GM21576 (cell line): ENCODE results near the gene PRSS53.
"Not testable (repeated sequence)": the region's sequence is repeated elsewhere in the genome, so short reads cannot be mapped to it uniquely, and the experiment has no call there.

Experiments
- ATAC-seq: cut with Tn5 transposase; IDR thresholded peaks from one replicate; pipeline ENCODE4 v1.9.1; 2021; ENCODE audit warnings: mild to moderate bottlenecking, moderate library complexity; ENCODE audit not compliant: unreplicated experiment

PRSS53 gene

GRCh38 chr16:31088459-31089183 is at the start of gene PRSS53:
TSS of gene PRSS53 (minus strand) at chr16:31088943. CDS start at chr16:31088809, 134 bp downstream.
- no peak for ATAC-seq

DNA sequence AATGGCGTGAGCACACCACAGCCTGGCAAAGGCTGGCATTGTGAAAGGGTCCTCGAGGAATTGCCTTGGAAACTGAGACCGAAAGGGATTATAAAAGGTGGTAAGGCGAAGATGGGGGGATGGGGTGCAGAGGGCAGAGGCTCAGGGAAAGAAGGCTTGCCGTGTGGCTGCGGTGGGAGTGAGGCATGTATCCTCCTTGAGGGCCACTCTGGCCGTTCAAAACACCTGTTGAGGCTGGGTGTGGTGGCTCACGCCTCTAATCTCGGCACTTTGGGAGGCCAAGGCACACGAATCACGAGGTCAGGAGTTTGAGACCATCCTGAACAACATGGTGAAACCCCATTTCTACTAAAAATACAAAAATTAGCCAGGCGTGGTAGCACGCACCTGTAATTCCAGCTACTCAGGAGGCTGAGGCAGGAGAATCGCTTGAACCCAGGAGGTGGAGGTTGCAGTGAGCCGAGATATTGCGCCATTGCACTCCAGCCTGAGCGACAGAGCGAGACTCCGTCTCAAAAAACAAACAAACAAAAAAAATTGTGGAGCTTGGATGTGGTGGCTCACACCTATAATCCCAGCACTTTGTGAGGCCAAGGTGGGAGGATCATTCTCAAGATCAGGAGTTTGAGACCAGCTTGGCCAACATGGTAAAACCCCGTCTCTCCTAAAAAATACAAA is 48.2 kb upstream of the PRSS53 start:
- not testable (repeated sequence) for ATAC-seq

DNA sequence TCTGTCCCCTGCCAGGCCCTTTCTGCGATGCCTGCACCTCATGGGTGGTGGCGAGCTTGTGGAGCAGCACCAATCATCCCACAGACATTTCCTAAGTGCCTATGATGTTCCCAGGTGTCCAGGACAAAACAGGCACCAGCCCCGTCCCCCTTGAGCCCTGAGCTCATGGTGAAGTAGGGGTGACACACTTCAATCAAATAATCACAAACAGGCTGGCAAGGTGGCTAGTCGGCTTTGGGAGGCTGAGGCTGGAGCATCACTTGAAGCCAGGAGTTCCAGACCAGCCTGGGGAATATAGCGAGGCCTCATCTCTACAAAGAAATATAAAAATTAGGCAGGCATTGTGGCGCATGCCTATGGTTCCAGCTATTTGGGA is 47.5 kb upstream of the PRSS53 start:
- ATAC-seq: no peak

DNA sequence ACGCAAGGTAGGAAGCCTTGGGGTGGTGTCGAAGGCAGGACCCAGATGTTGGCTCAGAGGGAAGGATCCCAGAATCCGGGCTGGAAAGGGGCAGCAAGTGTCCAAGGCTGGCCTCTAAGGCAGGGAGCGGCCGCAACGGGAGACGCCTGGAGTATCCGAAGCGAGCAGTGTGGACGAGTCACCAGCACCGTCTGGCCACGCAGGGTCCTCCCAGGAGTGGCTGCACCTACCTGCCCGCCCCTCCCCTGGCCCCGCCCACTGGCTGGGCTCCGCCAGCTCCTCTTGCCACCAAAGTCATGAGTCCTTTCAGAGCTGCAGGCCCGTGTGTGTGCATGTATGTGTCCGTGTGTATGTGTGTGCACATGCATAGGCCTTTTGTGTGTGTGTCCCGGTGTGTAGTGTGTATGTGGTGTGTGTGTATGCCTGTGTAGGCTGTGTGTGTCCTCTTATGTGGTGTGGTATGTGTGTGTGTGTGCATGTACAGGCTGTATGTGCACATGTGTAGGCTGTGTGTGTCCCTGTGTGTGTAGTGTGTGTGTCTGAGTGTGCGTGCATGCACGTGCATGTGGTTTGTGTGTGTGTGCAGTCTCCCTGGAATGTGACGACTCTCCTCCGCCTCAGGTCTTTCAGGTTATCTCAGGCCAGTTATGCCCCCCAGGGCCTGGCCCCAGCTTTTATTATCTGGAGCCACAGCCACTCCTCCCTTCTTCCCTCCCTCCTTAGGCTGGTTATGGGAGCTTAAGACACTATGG is 47.0 kb upstream of the PRSS53 start, which contains the start of gene PRSS8:
PRSS8 (minus strand) TSS at position 193 of the 752 bp plus-strand sequence. CDS start 229 bp downstream, outside the sequence.
- no peak for ATAC-seq

DNA sequence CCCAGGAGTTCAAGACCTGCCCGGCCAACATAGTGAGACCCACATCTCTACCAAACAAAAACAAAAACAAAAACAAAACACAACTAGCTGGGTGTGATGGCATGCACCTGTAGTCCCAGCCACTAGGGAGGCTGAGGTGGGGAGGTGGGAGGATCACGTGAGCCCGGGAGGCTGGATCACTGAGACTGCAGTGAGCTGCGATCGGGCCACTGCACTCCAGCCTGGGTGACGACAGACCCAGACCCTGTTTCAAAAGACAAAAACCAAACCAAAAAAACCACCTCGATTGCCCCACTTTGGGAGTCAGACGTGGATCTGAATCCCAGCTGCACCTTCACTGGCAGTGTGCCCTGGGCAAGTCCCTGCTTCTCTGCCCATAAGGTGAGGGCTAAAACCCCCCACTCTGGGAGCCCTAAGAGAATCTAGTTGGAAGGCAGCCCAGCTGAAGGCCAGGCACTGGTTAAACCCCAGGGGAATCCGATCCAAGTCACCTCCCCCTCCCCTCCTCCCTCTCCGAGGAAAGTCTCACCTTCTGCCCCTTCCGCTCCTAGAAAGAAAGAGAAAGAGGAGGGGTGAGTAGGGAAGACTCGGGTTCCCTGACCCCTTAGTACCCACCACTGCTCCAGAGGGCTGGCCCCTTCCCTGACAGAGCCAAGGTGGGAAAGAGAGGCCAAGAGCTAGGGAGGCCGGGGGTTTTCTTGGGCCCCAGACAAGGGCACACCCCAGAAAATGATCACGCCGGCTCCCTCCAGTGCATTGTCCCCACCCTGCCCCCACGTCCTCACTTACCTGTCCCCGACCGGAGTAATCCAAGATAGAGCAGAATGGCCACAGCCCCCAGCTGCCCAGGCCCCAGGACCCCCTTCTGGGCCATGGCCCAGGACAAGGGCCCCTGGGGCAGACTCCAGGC is 46.1 kb upstream of the PRSS53 start:
- no peak for ATAC-seq

DNA sequence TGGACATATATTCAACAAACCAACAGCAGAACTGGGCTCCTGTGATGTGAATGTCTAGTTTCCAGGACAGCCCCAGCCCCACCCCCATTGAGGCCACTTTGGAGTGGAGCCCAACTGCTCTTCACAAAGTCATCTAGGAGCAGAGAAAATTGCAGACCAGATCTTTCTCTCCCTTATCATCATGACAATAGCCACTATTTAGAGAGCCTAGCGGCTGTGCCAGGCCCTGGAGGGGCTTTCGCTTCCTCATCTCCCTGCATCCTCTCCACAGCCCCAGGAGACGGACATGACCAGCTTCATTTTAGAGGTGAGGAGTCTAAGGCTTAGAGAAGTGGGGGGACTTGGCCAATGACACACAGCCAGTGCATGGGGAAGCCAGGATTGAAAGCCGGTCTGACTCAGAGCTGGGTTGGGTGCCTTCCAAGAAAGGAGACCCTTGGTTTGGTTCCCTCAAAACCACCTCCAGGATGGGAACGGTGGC is 45.4 kb upstream of the PRSS53 start:
- no peak for ATAC-seq

GRCh38 chr16:31133046-31133501 is 44.3 kb upstream of the PRSS53 start:
- no peak for ATAC-seq

GRCh38 chr16:31132303-31132979 is 43.7 kb upstream of the PRSS53 start:
- no peak for ATAC-seq

- no peak for ATAC-seq
These were observed 43.1 kb upstream of the PRSS53 start for GRCh38 chr16:31131841-31132271.

- no peak for ATAC-seq
These were observed 42.7 kb upstream of the PRSS53 start for GRCh38 chr16:31131416-31131815.

- no peak for ATAC-seq
These were observed 42.2 kb upstream of the PRSS53 start for GRCh38 chr16:31130899-31131298.

GRCh38 chr16:31130336-31130891 is 41.7 kb upstream of the PRSS53 start:
- ATAC-seq: no peak

DNA sequence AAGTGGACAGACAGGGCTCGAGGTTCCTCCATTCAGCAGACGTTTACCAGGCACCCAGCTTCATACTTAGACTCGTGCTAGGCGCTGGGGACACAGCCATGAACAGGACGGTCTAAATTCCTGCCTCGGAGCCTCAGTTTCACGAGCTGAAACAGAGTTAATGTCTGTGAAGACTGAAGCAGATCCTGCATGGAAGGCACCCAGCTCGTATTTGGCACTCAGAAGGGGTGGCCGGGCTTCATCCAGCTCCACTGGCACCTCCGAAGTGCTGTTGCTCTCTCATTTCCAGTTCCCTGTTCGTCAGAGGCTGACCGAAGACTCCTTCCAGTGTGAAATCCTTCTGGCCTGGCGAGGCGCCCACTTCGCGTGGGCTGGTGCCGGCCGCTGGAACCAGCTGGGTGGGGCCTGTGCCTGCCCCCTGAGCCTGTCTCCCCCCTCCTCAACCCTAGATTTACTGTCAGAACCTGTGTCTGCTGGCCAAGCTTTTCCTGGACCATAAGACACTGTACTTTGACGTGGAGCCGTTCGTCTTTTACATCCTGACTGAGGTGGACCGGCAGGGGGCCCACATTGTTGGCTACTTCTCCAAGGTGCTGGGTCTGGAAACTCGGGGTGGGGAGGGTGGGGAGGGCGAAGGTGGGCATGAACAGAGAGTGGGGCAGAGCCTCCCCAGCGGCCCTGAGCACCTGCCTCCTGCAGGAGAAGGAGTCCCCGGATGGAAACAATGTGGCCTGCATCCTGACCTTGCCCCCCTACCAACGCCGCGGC is 41.0 kb upstream of the PRSS53 start:
- no peak for ATAC-seq

DNA sequence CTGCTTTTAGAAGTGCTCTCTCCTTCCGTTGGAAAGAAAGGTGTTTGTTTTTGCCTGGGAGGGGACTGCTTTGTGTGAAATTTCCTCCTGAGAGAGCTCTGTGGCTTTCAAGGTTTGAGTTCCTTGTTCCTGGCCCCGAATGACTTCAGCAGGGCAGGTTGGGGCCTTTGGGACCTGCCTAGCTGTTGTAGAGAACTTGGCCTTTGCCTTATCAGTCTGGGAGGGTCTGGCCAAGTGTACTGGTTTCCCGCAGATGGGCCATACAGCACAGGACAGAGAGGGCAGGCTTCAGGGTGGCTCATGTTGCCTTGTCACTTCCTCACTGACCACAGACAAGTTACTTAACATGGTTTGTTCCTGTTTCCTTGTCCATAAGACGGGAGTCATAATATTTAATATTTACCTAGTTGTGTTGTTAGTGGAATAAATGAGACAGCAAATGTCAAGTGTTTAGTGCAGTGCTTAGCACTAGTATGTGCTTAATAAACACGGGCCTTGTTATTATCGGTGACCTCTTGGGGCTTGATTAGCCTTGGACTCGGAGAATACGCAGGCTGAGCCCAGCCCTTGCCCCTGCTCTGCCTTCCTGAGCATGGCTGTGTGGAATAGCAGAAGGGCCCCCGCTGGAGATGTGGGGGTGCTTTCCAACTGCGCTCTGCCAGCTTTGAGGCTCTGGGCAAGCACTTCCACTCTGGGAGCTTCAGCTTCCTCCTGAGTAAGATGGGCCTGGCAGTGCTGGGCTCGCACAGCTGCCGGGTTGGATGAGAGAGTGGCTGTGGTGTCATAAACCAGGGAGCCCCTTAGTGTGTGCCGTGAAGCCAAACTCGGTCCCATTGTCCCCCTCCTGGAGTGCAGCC is 40.2 kb upstream of the PRSS53 start:
- ATAC-seq: no peak

DNA sequence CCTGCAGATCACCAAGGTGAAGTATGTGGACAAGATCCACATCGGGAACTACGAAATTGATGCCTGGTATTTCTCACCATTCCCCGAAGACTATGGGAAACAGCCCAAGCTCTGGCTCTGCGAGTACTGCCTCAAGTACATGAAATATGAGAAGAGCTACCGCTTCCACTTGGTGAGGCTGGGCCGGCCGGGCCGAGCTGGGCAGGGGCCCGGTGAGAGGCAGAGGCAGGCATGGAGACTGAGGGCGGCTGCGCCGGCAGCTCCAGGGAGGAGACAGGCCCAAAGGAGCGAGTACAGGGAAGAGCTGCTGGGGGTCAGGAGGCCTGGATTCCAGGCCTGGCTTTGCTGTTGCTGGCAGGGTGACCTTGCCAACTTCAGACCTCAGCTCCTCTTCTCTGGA is 38.4 kb upstream of the PRSS53 start:
- no peak for ATAC-seq

- no peak for ATAC-seq
These were observed 37.1 kb upstream of the PRSS53 start for GRCh38 chr16:31125844-31126243.

DNA sequence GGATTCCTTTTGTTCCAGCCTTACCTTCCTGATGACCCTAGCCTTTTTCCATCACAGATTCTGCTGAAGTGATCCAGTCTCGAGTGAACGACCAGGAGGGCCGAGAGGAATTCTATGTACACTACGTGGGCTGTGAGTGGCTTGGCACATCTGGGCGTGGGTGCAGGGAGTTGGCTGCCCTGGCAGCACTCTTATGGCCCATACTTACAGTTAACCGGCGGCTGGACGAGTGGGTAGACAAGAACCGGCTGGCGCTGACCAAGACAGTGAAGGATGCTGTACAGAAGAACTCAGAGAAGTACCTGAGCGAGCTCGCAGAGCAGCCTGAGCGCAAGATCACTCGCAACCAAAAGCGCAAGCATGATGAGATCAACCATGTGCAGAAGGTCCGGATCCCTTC is 31.4 kb upstream of the PRSS53 start:
- ATAC-seq: no peak
